Sigmoid colon (tissue), 4 donors: ENCODE results near the gene OR5A2.

Experiments
- CTCF ChIP-seq, 4 experiments: fragments of 450-650 bp in 3 of 4; fragments of 200-600 bp in 1 of 4; IDR thresholded peaks; one replicate each; pipeline ENCODE4 v1.5.1; 2016 to 2019; ENCODE audit warnings: antibody characterized with exemption in 4 of 4, mild to moderate bottlenecking in 3 of 4, moderate library complexity in 2 of 4
- POLR2A ChIP-seq, 2 donors: fragments of 450-650 bp; IDR thresholded peaks; one replicate each; pipeline ENCODE4 v1.6.1; 2016; ENCODE audit warnings: antibody characterized with exemption in 2 of 2, mild to moderate bottlenecking in 2 of 2, moderate library complexity in 2 of 2
- POLR2AphosphoS5 ChIP-seq, 4 donors: sonication (generic); formaldehyde crosslinking; IDR thresholded peaks; one replicate each; pipeline ENCODE4 v1.6.1; 2017; ENCODE audit warnings: antibody characterized with exemption in 4 of 4

DNA sequence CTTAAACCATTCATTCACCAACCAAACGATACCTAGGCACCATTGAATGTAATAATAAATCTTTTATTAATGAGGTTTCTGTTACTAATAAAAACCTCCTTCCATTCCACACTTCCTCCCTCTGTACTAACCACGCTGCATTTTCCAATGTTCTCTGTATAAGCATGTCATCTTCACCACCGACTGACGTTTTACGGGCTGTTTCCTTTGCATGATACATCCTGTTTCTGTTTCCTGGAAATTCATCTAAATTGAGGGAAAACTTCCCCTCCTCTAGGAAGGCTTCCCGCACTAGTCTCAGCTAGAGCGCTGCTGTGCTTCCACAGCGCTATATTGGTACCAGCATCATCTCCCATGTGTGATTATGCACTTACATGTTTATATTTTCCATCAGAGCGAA is 49.0 kb upstream of the OR5A2 start:
- TF ChIP-seq POLR2A (IDR thresholded peaks at IDR 0.05), result no peak
- TF ChIP-seq CTCF (IDR thresholded peaks at IDR 0.05), result no peak
- no peak for TF ChIP-seq POLR2AphosphoS5 (IDR thresholded peaks at IDR 0.05)
